PFSK-1 (cell line): ENCODE measurements around the gene TSNAXIP1.

Source experiments
- SIN3A ChIP-seq: IDR thresholded peaks from 2 replicates; pipeline ENCODE4 v1.6.1; 2012; ENCODE audit warnings: mild to moderate bottlenecking, low read length, moderate library complexity, borderline replicate concordance; ENCODE audit not compliant: insufficient read depth
- TAF1 ChIP-seq: IDR thresholded peaks from 2 replicates; pipeline ENCODE4 v1.6.1; 2012; ENCODE audit warnings: low read length, control low read depth, borderline replicate concordance; ENCODE audit not compliant: insufficient read depth
- TF ChIP-seq, protein P1 (sequence below), 2 experiments: IDR thresholded peaks; 2 replicates each; pipeline versions ENCODE4 v1.6.1 to v1.8.0; 2011 to 2012; ENCODE audit warnings: low read depth in 2 of 2, low read length in 2 of 2, control low read depth in 1 of 2, inconsistent platforms in 1 of 2, mild to moderate bottlenecking in 1 of 2, moderate library complexity in 1 of 2; ENCODE audit not compliant: insufficient read depth in 1 of 2

- TF ChIP-seq, protein P1, sequence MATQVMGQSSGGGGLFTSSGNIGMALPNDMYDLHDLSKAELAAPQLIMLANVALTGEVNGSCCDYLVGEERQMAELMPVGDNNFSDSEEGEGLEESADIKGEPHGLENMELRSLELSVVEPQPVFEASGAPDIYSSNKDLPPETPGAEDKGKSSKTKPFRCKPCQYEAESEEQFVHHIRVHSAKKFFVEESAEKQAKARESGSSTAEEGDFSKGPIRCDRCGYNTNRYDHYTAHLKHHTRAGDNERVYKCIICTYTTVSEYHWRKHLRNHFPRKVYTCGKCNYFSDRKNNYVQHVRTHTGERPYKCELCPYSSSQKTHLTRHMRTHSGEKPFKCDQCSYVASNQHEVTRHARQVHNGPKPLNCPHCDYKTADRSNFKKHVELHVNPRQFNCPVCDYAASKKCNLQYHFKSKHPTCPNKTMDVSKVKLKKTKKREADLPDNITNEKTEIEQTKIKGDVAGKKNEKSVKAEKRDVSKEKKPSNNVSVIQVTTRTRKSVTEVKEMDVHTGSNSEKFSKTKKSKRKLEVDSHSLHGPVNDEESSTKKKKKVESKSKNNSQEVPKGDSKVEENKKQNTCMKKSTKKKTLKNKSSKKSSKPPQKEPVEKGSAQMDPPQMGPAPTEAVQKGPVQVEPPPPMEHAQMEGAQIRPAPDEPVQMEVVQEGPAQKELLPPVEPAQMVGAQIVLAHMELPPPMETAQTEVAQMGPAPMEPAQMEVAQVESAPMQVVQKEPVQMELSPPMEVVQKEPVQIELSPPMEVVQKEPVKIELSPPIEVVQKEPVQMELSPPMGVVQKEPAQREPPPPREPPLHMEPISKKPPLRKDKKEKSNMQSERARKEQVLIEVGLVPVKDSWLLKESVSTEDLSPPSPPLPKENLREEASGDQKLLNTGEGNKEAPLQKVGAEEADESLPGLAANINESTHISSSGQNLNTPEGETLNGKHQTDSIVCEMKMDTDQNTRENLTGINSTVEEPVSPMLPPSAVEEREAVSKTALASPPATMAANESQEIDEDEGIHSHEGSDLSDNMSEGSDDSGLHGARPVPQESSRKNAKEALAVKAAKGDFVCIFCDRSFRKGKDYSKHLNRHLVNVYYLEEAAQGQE (IDR thresholded peaks at IDR 0.05; ENCODE audit: insufficient read depth in 1 of 2, low read depth in 2 of 2, low read length in 2 of 2), result no peak
- TF ChIP-seq SIN3A, result no peak
- no peak for TF ChIP-seq TAF1
These were observed 44.8 kb upstream of the TSNAXIP1 start for GRCh38 chr16:67761924-67762323.
